ENCODE measurements around the gene KIAA0513. TPM values are rescaled to one million over a fixed set of nuclear protein-coding genes. Genes with fewer than 3 reads are reported as not detected.

KIAA0513 gene
- total and polyA plus RNA-seq, 10 of the 15 experiments (the other 5 are each of a cell fraction or from before 2014, with no cell fraction given): 0.14 to 5.8 (median 2.0) TPM

GRCh38 chr16:85045077-85045476 is 17.5 kb downstream of the KIAA0513 start (continued):
- TF ChIP-seq, protein P1, sequence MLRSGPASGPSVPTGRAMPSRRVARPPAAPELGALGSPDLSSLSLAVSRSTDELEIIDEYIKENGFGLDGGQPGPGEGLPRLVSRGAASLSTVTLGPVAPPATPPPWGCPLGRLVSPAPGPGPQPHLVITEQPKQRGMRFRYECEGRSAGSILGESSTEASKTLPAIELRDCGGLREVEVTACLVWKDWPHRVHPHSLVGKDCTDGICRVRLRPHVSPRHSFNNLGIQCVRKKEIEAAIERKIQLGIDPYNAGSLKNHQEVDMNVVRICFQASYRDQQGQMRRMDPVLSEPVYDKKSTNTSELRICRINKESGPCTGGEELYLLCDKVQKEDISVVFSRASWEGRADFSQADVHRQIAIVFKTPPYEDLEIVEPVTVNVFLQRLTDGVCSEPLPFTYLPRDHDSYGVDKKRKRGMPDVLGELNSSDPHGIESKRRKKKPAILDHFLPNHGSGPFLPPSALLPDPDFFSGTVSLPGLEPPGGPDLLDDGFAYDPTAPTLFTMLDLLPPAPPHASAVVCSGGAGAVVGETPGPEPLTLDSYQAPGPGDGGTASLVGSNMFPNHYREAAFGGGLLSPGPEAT (IDR thresholded peaks at IDR 0.05; ENCODE audit: low read depth): no peak
- TF ChIP-seq WRNIP1 (IDR thresholded peaks at IDR 0.05; ENCODE audit: borderline replicate concordance, low read depth, low read length): no peak
- TF ChIP-seq BCL11A (IDR thresholded peaks at IDR 0.05; ENCODE audit: low read depth, low read length): no peak
- TF ChIP-seq ATF7 (IDR thresholded peaks at IDR 0.05; ENCODE audit: low read depth): no peak
- no peak for TF ChIP-seq HDGF (IDR thresholded peaks at IDR 0.05)
- TF ChIP-seq ZBTB11 (CRISPR knock-in tag; IDR thresholded peaks at IDR 0.05): no peak
- no peak for TF ChIP-seq HDAC6 (IDR thresholded peaks at IDR 0.05; ENCODE audit: unreplicated experiment)

Measured in GM12878 (cell line).